Erythroblast (primary cell): ENCODE results near the gene DNASE1L2.

ENCODE experiments used
- GATA1 ChIP-seq: IDR thresholded peaks from 2 replicates; pipeline ENCODE4 v1.6.1; 2011; ENCODE audit warnings: low read depth, mild to moderate bottlenecking, control low read depth, low read length, moderate library complexity
- POLR2A ChIP-seq: IDR thresholded peaks from 2 replicates; pipeline ENCODE4 v1.6.1; 2011; ENCODE audit warnings: mild to moderate bottlenecking, low read length

DNA sequence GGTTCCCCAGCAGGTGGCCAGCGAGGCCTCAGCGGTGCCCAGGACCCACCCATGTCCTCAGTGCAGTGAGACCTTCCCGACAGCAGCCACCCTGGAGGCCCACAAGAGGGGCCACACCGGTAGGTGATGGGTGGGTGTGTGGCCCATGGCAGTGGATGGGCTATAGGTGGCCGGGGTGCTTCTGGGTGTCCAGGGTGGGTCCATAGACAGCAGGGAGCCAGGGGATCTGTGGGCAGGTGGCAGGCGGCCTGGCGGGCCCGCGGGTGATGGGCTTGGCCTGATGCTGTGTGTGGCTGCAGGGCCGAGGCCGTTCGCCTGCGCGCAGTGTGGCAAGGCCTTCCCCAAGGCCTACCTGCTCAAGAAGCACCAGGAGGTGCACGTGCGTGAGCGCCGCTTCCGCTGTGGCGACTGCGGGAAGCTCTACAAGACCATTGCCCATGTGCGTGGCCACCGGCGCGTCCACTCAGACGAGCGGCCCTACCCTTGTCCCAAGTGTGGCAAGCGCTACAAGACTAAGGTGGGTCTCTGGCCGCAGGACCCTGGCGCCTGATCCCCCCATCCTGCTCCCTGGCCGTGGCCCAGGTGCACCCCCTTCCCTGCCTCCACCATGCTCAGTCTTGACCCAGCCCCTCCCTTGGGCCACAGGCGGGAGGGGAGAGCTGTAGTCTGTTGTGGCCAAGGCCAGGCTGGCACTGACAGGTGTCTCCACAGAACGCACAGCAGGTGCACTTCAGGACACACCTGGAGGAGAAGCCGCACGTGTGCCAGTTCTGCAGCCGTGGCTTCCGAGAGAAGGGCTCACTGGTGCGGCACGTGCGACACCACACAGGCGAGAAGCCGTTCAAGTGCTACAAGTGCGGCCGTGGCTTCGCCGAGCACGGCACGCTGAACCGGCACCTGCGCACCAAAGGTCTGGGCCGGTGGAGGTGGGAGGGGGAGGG is 2.1 kb upstream of the DNASE1L2 start:
- TF ChIP-seq POLR2A (no peak), GATA1 (no peak)
